ENCODE data around the gene RNU6-9. TPM values are rescaled to one million over a fixed set of nuclear protein-coding genes. Genes with fewer than 3 reads are reported as not detected.

Gene RNU6-9
- total and polyA plus RNA-seq, 2 experiments from 2014 or later, result not detected

GRCh38 chr19:928471-929202 is 35.4 kb downstream of the RNU6-9 start:
- Histone ChIP-seq H3F3A (ENCODE audit: insufficient read depth) (no peaks in the 10 kb centered on the region), H2AFZ (no peak overlapping the region), H3K4me3 (no peak overlapping the region), H3K4me2 (ENCODE audit: unreplicated experiment) (no peak overlapping the region), H3K27me3 (replicated peaks; ENCODE audit: insufficient read depth) (no peaks in the 10 kb centered on the region), H3K79me2 (ENCODE audit: insufficient read depth) (peaks cover 57% of the 10 kb centered on the region), H3K36me3 (ENCODE audit: low read depth) (0 out of 2 replicates have a peak, but pooled peaks cover 4% of the 10 kb centered on the region), H3K9ac (no peak overlapping the region), H3K4me1 (ENCODE audit: insufficient read depth) (peaks cover 11% of the 10 kb centered on the region), H4K20me1 (ENCODE audit: insufficient read depth) (no peaks in the 10 kb centered on the region), H3K9me2 (ENCODE audit: insufficient read depth) (no peaks in the 10 kb centered on the region), H3K27ac (no peak overlapping the region), H3K9me3 (ENCODE audit: low read depth) (no peaks in the 10 kb centered on the region)
- no peak for DNase-seq
- in situ Hi-C loops (cut with MboI), result no loop called here
- 96 to 97% methylated on average over 12 to 18 of the region's 18 CpGs for WGBS, 2 experiments (ENCODE audit: low coverage in 1 of 2, low lambda C conversion rate in 2 of 2, missing lambda C conversion rate in 2 of 2)
- TF ChIP-seq EZH2 (IDR thresholded peaks at IDR 0.05; ENCODE audit: insufficient read depth, poor library complexity, severe bottlenecking) (no peak), EZH2phosphoT487 (IDR thresholded peaks at IDR 0.05; ENCODE audit: insufficient read depth, low read depth) (no peak)

- Histone ChIP-seq H3K27me3 (replicated peaks; ENCODE audit: insufficient read depth) (no peaks in the 10 kb centered on the region), H3F3A (ENCODE audit: insufficient read depth) (no peaks in the 10 kb centered on the region), H3K9me3 (ENCODE audit: low read depth) (no peaks in the 10 kb centered on the region), H3K9me2 (ENCODE audit: insufficient read depth) (no peaks in the 10 kb centered on the region), H3K4me2 (ENCODE audit: unreplicated experiment) (no peak overlapping the region), H2AFZ (no peak overlapping the region), H3K27ac (no peak overlapping the region), H3K36me3 (ENCODE audit: low read depth) (0 out of 2 replicates have a peak, but pooled peaks cover 4% of the 10 kb centered on the region), H4K20me1 (ENCODE audit: insufficient read depth) (no peaks in the 10 kb centered on the region), H3K4me3 (no peak overlapping the region), H3K9ac (no peak overlapping the region), H3K4me1 (ENCODE audit: insufficient read depth) (peaks cover 17% of the 10 kb centered on the region), H3K79me2 (ENCODE audit: insufficient read depth) (peaks cover 64% of the 10 kb centered on the region)
- 92 to 98% methylated on average over 16 to 46 of the region's 51 CpGs for WGBS, 2 experiments (ENCODE audit: low coverage in 1 of 2, low lambda C conversion rate in 2 of 2, missing lambda C conversion rate in 2 of 2)
- DNase-seq, result no peak
- in situ Hi-C loops (cut with MboI), result no loop called here
- TF ChIP-seq EZH2 (IDR thresholded peaks at IDR 0.05; ENCODE audit: insufficient read depth, poor library complexity, severe bottlenecking) (no peak), EZH2phosphoT487 (IDR thresholded peaks at IDR 0.05; ENCODE audit: insufficient read depth, low read depth) (no peak)
These were observed 36.1 kb downstream of the RNU6-9 start for GRCh38 chr19:929203-929890.

GRCh38 chr19:929891-930258 is 36.6 kb downstream of the RNU6-9 start:
- Histone ChIP-seq H3K9me3 (ENCODE audit: low read depth) (no peaks in the 10 kb centered on the region), H3K9ac (no peak overlapping the region), H3K4me2 (ENCODE audit: unreplicated experiment) (no peak overlapping the region), H3K27me3 (replicated peaks; ENCODE audit: insufficient read depth) (no peaks in the 10 kb centered on the region), H3K4me3 (no peak overlapping the region), H3K9me2 (ENCODE audit: insufficient read depth) (no peaks in the 10 kb centered on the region), H3K27ac (no peak overlapping the region), H4K20me1 (ENCODE audit: insufficient read depth) (no peaks in the 10 kb centered on the region), H2AFZ (no peak overlapping the region), H3F3A (ENCODE audit: insufficient read depth) (no peaks in the 10 kb centered on the region), H3K4me1 (ENCODE audit: insufficient read depth) (peaks cover 21% of the 10 kb centered on the region), H3K36me3 (ENCODE audit: low read depth) (0 out of 2 replicates have a peak, but pooled peaks cover 4% of the 10 kb centered on the region), H3K79me2 (ENCODE audit: insufficient read depth) (peaks cover 66% of the 10 kb centered on the region)
- no peak for DNase-seq
- in situ Hi-C loops (cut with MboI), result no loop called here
- WGBS, 2 experiments (ENCODE audit: low coverage in 1 of 2, low lambda C conversion rate in 2 of 2, missing lambda C conversion rate in 2 of 2), result 94 to 100% methylated on average over 3 to 6 of the region's 6 CpGs
- TF ChIP-seq EZH2phosphoT487 (IDR thresholded peaks at IDR 0.05; ENCODE audit: insufficient read depth, low read depth) (no peak), EZH2 (IDR thresholded peaks at IDR 0.05; ENCODE audit: insufficient read depth, poor library complexity, severe bottlenecking) (no peak)

- DNase-seq, result no peak
- no peaks in the 10 kb centered on the region for H3K9me2 ChIP-seq (ENCODE audit: insufficient read depth)
- H3K36me3 ChIP-seq (ENCODE audit: low read depth), result peaks cover 4% of the 10 kb centered on the region; the same call in 1 of the 2 replicates
- H3K79me2 ChIP-seq (ENCODE audit: insufficient read depth), result peaks cover 69% of the 10 kb centered on the region
- no peaks in the 10 kb centered on the region for H4K20me1 ChIP-seq (ENCODE audit: insufficient read depth)
- no peak overlapping the region for H3K4me3 ChIP-seq
- peaks cover 27% of the 10 kb centered on the region for H3K4me1 ChIP-seq (ENCODE audit: insufficient read depth)
- WGBS, 2 experiments (ENCODE audit: low coverage in 1 of 2, low lambda C conversion rate in 2 of 2, missing lambda C conversion rate in 2 of 2), result 91 to 95% methylated on average over 21 to 32 of the region's 32 CpGs
- H3K9me3 ChIP-seq (ENCODE audit: low read depth), result no peaks in the 10 kb centered on the region
- H3K9ac ChIP-seq, result no peak overlapping the region
- H3F3A ChIP-seq (ENCODE audit: insufficient read depth), result no peaks in the 10 kb centered on the region
- in situ Hi-C loops (cut with MboI), result no loop called here
- TF ChIP-seq EZH2 (IDR thresholded peaks at IDR 0.05; ENCODE audit: insufficient read depth, poor library complexity, severe bottlenecking) (no peak), EZH2phosphoT487 (IDR thresholded peaks at IDR 0.05; ENCODE audit: insufficient read depth, low read depth) (no peak)
- H3K27me3 ChIP-seq (replicated peaks; ENCODE audit: insufficient read depth), result no peaks in the 10 kb centered on the region
- no peak overlapping the region for H3K27ac ChIP-seq
- H2AFZ ChIP-seq, result no peak overlapping the region
- no peak overlapping the region for H3K4me2 ChIP-seq (ENCODE audit: unreplicated experiment)
These were observed 38.8 kb downstream of the RNU6-9 start for GRCh38 chr19:931860-932647.
